IPS-NIHi7 (cell line): ENCODE results near the gene CEP19.

Source experiments
- DNase-seq: peaks from one replicate; pipeline ENCODE4 v3.0.0; 2012; ENCODE audit warnings: mixed read lengths; ENCODE audit errors: extremely low spot score

The CEP19 gene

GRCh38 chr3:196666001-196666867 is 45.8 kb downstream of the CEP19 start:
- DNase-seq = peak; percentile 57

DNA sequence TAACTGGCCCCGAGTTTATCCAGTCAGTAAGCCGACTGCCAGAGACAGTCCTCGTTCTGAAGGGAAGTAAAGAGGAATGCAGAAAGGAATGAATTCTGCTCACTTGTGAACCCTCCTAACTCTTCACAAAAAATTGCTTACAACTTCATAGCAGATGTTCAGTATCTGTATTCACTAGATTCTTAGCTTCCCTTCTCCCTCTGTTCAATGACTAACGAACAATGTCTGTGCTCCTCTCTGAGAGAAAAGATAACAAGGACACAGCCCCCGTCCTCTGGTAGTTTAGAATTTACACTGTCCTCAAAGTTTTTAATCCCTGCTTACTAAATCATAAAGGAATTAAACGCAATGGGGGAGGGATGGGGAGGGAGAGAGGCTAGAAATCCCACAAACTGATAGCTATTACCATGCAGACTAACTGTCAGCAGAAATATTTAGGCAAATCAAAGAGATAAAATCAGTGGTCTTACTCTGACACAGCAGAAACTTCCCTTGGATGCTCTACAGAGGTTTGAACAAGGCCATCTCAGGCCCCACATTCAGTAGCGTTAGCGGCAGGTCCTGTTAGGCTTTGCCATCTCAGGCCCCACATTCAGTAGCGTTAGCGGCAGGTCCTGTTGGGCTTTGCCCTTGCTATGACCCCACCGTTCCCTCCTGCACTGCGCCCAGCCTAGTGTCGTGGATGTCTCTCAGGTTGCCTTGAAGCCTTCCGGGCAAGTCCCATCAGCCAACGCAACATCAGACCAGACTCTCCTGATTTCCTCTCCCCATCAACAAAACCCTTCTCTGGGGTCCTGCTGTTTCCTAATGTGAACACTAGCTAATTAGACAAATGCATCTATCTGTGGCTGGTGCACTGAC is 49.1 kb downstream of the CEP19 start:
- no peak for DNase-seq

GRCh38 chr3:196662033-196662432 is 50.0 kb downstream of the CEP19 start:
- no peak for DNase-seq

- DNase-seq = no peak
Measured at GRCh38 chr3:196661400-196661799, 50.6 kb downstream of the CEP19 start.

- DNase-seq = no peak
Measured at GRCh38 chr3:196660381-196661166, 51.5 kb downstream of the CEP19 start.

GRCh38 chr3:196659901-196660351 is 52.1 kb downstream of the CEP19 start:
- DNase-seq = no peak
